ENCODE results near the gene UBAC1. TPM values are rescaled to one million over a fixed set of nuclear protein-coding genes. Genes with fewer than 3 reads are reported as not detected.
"Not testable (repeated sequence)": the region's sequence is repeated elsewhere in the genome, so short reads cannot be mapped to it uniquely, and the experiment has no call there.

Gene UBAC1
- total RNA-seq, 1 experiment from 2014 or later, result 54.8 TPM

- Histone ChIP-seq H3K4me3 (replicated peaks in 1 of 2; ENCODE audit: low read depth in 1 of 2, low read length in 2 of 2) (no peak overlapping the region), H3K9me2 (ENCODE audit: insufficient read depth) (no peaks in the 10 kb centered on the region), H3K9ac (ENCODE audit: low read length) (no peak overlapping the region), H4K20me1 (ENCODE audit: insufficient read depth) (no peaks in the 10 kb centered on the region), H3K27me3 (ENCODE audit: insufficient read depth, low read length) (no peaks in the 10 kb centered on the region), H3K9me3 (ENCODE audit: control insufficient read depth in 1 of 2, insufficient read depth in 1 of 2, low read depth in 1 of 2, low read length in 2 of 2) (no peaks in the 10 kb centered on the region), H3K27ac (ENCODE audit: low read depth, low read length) (no peak overlapping the region), H3K4me1 (ENCODE audit: control insufficient read depth in 1 of 2, insufficient read depth in 2 of 2, low read length in 2 of 2) (peaks cover 0 to 6% of the 10 kb centered on the region in 2 experiments; a peak in 2 of 4 replicates), H2AFZ (ENCODE audit: low read depth, low read length, poor library complexity, severe bottlenecking) (no peak overlapping the region), H3K4me2 (ENCODE audit: low read length) (no peak overlapping the region), H3K79me2 (ENCODE audit: insufficient read depth, low read length) (peaks cover 5% of the 10 kb centered on the region; the same call in 1 of the 2 replicates), H3K36me3 (ENCODE audit: control insufficient read depth in 1 of 2, insufficient read depth in 2 of 2, low read length in 2 of 2) (peaks cover 20% of the 10 kb centered on the region in 2 experiments; a peak in 3 of 4 replicates)
- RAD21 ChIA-PET (ENCODE audit: low non-redundant PET in 1 of 2, low total read pairs in 2 of 2, uncharacterized antibody in 2 of 2, unreplicated experiment in 2 of 2), result no interaction called here
- intact Hi-C loops (cut with micrococcal nuclease), result no loop called here
- BruUV-seq (replicated peaks), result no TSS peak
- ATAC-seq (no peak), DNase-seq (ENCODE audit: low read depth, low spot score) (no peak)
- CTCF ChIA-PET, result no interaction called here
- POLR2A ChIA-PET, result no interaction called here
- TF ChIP-seq MAX (IDR thresholded peaks at IDR 0.05) (no peak), CTCF (IDR thresholded peaks at IDR 0.05 in 2 of 3, conservative IDR thresholded peaks at IDR 0.05 in 1 of 3; ENCODE audit: borderline replicate concordance in 1 of 3, insufficient read depth in 1 of 3, low read depth in 2 of 3, low read length in 2 of 3) (no peak), EZH2phosphoT487 (IDR thresholded peaks at IDR 0.05; ENCODE audit: borderline replicate concordance) (no peak), TCF7L2 (IDR thresholded peaks at IDR 0.05; ENCODE audit: borderline replicate concordance, extremely low read depth, insufficient read depth, insufficient read length) (no peak), CBX3 (IDR thresholded peaks at IDR 0.05; ENCODE audit: low read depth) (no peak), POLR2A (IDR thresholded peaks at IDR 0.05; ENCODE audit: borderline replicate concordance, extremely low read depth, insufficient read depth, insufficient read length) (no peak)
These were observed 16.5 kb downstream of the UBAC1 start for GRCh38 chr9:135944444-135945252.

- H3K9me3 ChIP-seq (ENCODE audit: control insufficient read depth in 1 of 2, insufficient read depth in 1 of 2, low read depth in 1 of 2, low read length in 2 of 2); H3K9ac ChIP-seq (ENCODE audit: low read length); H3K79me2 ChIP-seq (ENCODE audit: insufficient read depth, low read length); POLR2A ChIA-PET; RAD21 ChIA-PET (ENCODE audit: low non-redundant PET in 1 of 2, low total read pairs in 2 of 2, uncharacterized antibody in 2 of 2, unreplicated experiment in 2 of 2); DNase-seq (ENCODE audit: low read depth, low spot score); BruUV-seq (replicated peaks); CTCF ChIA-PET; H3K9me2 ChIP-seq (ENCODE audit: insufficient read depth); ATAC-seq; H3K27me3 ChIP-seq (ENCODE audit: insufficient read depth, low read length); H4K20me1 ChIP-seq (ENCODE audit: insufficient read depth); intact Hi-C loops (cut with micrococcal nuclease); H3K27ac ChIP-seq (ENCODE audit: low read depth, low read length); H3K4me2 ChIP-seq (ENCODE audit: low read length); H2AFZ ChIP-seq (ENCODE audit: low read depth, low read length, poor library complexity, severe bottlenecking); H3K4me1 ChIP-seq (ENCODE audit: control insufficient read depth in 1 of 2, insufficient read depth in 2 of 2, low read length in 2 of 2); H3K4me3 ChIP-seq (replicated peaks in 1 of 2; ENCODE audit: low read depth in 1 of 2, low read length in 2 of 2): not testable (repeated sequence)
- peaks cover 24 to 26% of the 10 kb centered on the region in 2 experiments; a peak in 3 of 4 replicates for H3K36me3 ChIP-seq (ENCODE audit: control insufficient read depth in 1 of 2, insufficient read depth in 2 of 2, low read length in 2 of 2)
These were observed 17.6 kb downstream of the UBAC1 start for GRCh38 chr9:135943604-135944003.
